Activated CD8-positive, alpha-beta T cell treated with anti-CD3 and anti-CD28 coated beads for 36 hours (primary cell): ENCODE measurements around the gene ALAD. TPM values are rescaled to one million over a fixed set of nuclear protein-coding genes. Genes with fewer than 3 reads are reported as not detected.
"Not testable (repeated sequence)": the region's sequence is repeated elsewhere in the genome, so short reads cannot be mapped to it uniquely, and the experiment has no call there.

ENCODE experiments used
- ATAC-seq: fragments of 200-7000 bp; cut with Tn5 transposase; one replicate; pipeline ENCODE4 v1.10.0; 2021; ENCODE audit warnings: mild to moderate bottlenecking, moderate library complexity
- CTCF ChIA-PET: fragments of 350-600 bp; sonication (Branson Sonifier 250); formaldehyde crosslinking; loops from one replicate; lab custom pipeline; 2021; ENCODE audit warnings: antibody characterized with exemption; lab: Charles Lee
- POLR2A ChIA-PET: fragments of 350-600 bp; sonication (Branson Sonifier 250); formaldehyde crosslinking; loops from one replicate; lab custom pipeline; 2021; ENCODE audit warnings: antibody characterized with exemption; lab: Charles Lee
- DNase-seq: peaks from one replicate; pipeline ENCODE4 v3.0.0-alpha.2; 2020
- H3K27ac Mint-ChIP-seq: one replicate; pipeline ENCODE4 v1.8.0; 2021; ENCODE audit warnings: mild to moderate bottlenecking, mixed read lengths
- H3K27me3 Mint-ChIP-seq: one replicate; pipeline ENCODE4 v1.8.0; 2021; ENCODE audit warnings: mixed read lengths
- H3K36me3 Mint-ChIP-seq: one replicate; pipeline ENCODE4 v1.8.0; 2021; ENCODE audit warnings: low read depth, mixed read lengths
- H3K4me1 Mint-ChIP-seq: one replicate; pipeline ENCODE4 v1.8.0; 2021; ENCODE audit warnings: low read depth, mixed read lengths
- H3K4me3 Mint-ChIP-seq: one replicate; pipeline ENCODE4 v1.8.0; 2021; ENCODE audit warnings: mild to moderate bottlenecking, moderate library complexity, mixed read lengths
- H3K9me3 Mint-ChIP-seq: one replicate; pipeline ENCODE4 v1.8.0; 2021; ENCODE audit warnings: mixed read lengths
- CTCF ChIP-seq: fragments of 200-600 bp; IDR thresholded peaks from one replicate; pipeline ENCODE4 v1.8.0; 2022; ENCODE audit warnings: antibody characterized with exemption, mild to moderate bottlenecking
- intact Hi-C: fragments of 100-400 bp; cut with micrococcal nuclease; formaldehyde crosslinking; loops from one replicate; pipeline ENCODE4 v1.10.0; 2022
- total RNA-seq, 2 experiments: library from RNA; stranded (reverse); gene quantifications; one replicate each; pipeline ENCODE4 v1.2.3, GENCODE V29; 2021

ALAD gene
- total RNA-seq, 2 experiments from 2014 or later = 16.2 to 16.3 TPM

- POLR2A ChIA-PET = interaction anchor here (1.4 kb wide), 1 partner anchor 22 kb away, joined by 5 read pairs; the partner anchor contains the start of genes C9orf43 and POLE3
- Mint-ChIP-seq H3K4me3 (no peak overlapping the region), H3K9me3 (no peaks in the 10 kb centered on the region), H3K27ac (no peak overlapping the region), H3K27me3 (no peaks in the 10 kb centered on the region), H3K4me1 (no peaks in the 10 kb centered on the region), H3K36me3 (peaks cover 3% of the 10 kb centered on the region)
- CTCF ChIA-PET = interaction anchor here (2.8 kb wide), 1 partner anchor 12 kb away, joined by 17 read pairs; the partner anchor contains the start of gene ALAD
- intact Hi-C loops = no loop called here
- TF ChIP-seq CTCF = no peak
- DNase-seq (no peak), ATAC-seq (no peak)
These were observed 13.4 kb downstream of the ALAD start for GRCh38 chr9:113387560-113388230.

- no peak for ATAC-seq
- Mint-ChIP-seq H3K27me3 (no peaks in the 10 kb centered on the region), H3K27ac (no peak overlapping the region), H3K9me3 (no peaks in the 10 kb centered on the region), H3K4me1 (no peaks in the 10 kb centered on the region), H3K36me3 (peaks cover 3% of the 10 kb centered on the region), H3K4me3 (no peak overlapping the region)
- no peak for DNase-seq
- ChIA-PET CTCF (interaction anchor here (2.8 kb wide), 1 partner anchor 13 kb away, joined by 17 read pairs; the partner anchor contains the start of gene ALAD), POLR2A (interaction anchor here (1.4 kb wide), 1 partner anchor 23 kb away, joined by 5 read pairs; the partner anchor contains the start of genes C9orf43 and POLE3)
- intact Hi-C loops = no loop called here
- TF ChIP-seq CTCF = no peak
These were observed 14.3 kb downstream of the ALAD start for GRCh38 chr9:113386571-113387393.

GRCh38 chr9:113381909-113382411 lies 19.1 kb downstream of the ALAD start:
- CTCF ChIA-PET = no interaction called here
- Mint-ChIP-seq H3K4me1 (peaks cover 4% of the 10 kb centered on the region), H3K27me3 (no peaks in the 10 kb centered on the region), H3K27ac (no peak overlapping the region), H3K36me3 (no peaks in the 10 kb centered on the region), H3K9me3 (no peaks in the 10 kb centered on the region), H3K4me3 (no peak overlapping the region)
- ATAC-seq (no peak), DNase-seq (no peak)
- TF ChIP-seq CTCF = no peak
- POLR2A ChIA-PET = no interaction called here
- intact Hi-C loops = no loop called here

- H3K4me1 Mint-ChIP-seq, H3K27me3 Mint-ChIP-seq, H3K27ac Mint-ChIP-seq, intact Hi-C loops, H3K36me3 Mint-ChIP-seq, H3K4me3 Mint-ChIP-seq, DNase-seq, H3K9me3 Mint-ChIP-seq, ATAC-seq, CTCF ChIA-PET, POLR2A ChIA-PET: not testable (repeated sequence)
These were observed 19.6 kb downstream of the ALAD start for GRCh38 chr9:113381441-113381840.

- DNase-seq (no peak), ATAC-seq (no peak)
- no peaks in the 10 kb centered on the region for H3K27me3 Mint-ChIP-seq
- H3K4me3 Mint-ChIP-seq = no peak overlapping the region
- peaks cover 5% of the 10 kb centered on the region for H3K4me1 Mint-ChIP-seq
- intact Hi-C loops = no loop called here
- no peak overlapping the region for H3K27ac Mint-ChIP-seq
- no peak for TF ChIP-seq CTCF
- H3K9me3 Mint-ChIP-seq = no peaks in the 10 kb centered on the region
- ChIA-PET CTCF (no interaction called here), POLR2A (no interaction called here)
- no peaks in the 10 kb centered on the region for H3K36me3 Mint-ChIP-seq
These were observed 20.2 kb downstream of the ALAD start for GRCh38 chr9:113380869-113381378.

- peaks cover 13% of the 10 kb centered on the region for H3K4me1 Mint-ChIP-seq
- intact Hi-C loops, H3K4me3 Mint-ChIP-seq, H3K9me3 Mint-ChIP-seq, CTCF ChIA-PET, H3K27ac Mint-ChIP-seq, H3K27me3 Mint-ChIP-seq, ATAC-seq, H3K36me3 Mint-ChIP-seq, DNase-seq, POLR2A ChIA-PET: not testable (repeated sequence)
These were observed 21.3 kb downstream of the ALAD start for GRCh38 chr9:113379829-113380210.

- H3K4me3 Mint-ChIP-seq, H3K27me3 Mint-ChIP-seq, POLR2A ChIA-PET, ATAC-seq, H3K9me3 Mint-ChIP-seq, CTCF ChIA-PET, H3K27ac Mint-ChIP-seq, H3K36me3 Mint-ChIP-seq, DNase-seq, intact Hi-C loops: not testable (repeated sequence)
- H3K4me1 Mint-ChIP-seq = peaks cover 16% of the 10 kb centered on the region
These were observed 21.8 kb downstream of the ALAD start for GRCh38 chr9:113379094-113379828.
